ENCODE measurements around the gene CRAMP1. TPM values are rescaled to one million over a fixed set of nuclear protein-coding genes. Genes with fewer than 3 reads are reported as not detected.

The CRAMP1 gene, protein sequence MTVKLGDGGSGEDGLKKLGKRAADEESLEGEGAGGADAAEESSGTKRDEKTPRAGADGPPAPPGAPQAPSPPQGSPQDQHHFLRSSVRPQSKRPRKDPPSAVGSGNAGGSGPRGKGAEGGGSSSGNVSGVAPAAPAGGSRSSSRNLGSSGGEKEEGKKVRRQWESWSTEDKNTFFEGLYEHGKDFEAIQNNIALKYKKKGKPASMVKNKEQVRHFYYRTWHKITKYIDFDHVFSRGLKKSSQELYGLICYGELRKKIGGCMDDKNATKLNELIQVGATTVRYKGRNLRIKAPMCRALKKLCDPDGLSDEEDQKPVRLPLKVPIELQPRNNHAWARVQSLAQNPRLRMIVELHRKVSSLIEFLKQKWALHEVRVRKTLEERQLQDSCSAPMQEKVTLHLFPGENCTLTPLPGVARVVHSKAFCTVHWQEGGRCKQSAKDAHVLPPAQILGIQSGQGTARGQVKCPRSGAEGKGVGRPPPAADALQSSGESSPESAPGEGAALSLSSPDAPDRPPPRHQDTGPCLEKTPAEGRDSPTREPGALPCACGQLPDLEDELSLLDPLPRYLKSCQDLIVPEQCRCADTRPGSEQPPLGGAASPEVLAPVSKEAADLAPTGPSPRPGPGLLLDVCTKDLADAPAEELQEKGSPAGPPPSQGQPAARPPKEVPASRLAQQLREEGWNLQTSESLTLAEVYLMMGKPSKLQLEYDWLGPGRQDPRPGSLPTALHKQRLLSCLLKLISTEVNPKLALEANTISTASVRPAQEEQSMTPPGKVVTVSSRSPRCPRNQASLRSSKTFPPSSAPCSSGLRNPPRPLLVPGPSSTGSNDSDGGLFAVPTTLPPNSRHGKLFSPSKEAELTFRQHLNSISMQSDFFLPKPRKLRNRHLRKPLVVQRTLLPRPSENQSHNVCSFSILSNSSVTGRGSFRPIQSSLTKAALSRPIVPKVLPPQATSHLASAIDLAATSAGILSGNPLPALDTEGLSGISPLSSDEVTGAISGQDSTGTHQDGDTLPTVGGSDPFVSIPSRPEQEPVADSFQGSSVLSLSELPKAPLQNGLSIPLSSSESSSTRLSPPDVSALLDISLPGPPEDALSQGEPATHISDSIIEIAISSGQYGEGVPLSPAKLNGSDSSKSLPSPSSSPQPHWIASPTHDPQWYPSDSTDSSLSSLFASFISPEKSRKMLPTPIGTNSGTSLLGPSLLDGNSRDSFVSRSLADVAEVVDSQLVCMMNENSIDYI (N-terminal part only)
- polyA plus RNA-seq (2013, experiment 1 of 2) = 6.7 TPM
- 7.0 TPM for polyA plus RNA-seq (2013, experiment 2 of 2)

DNA sequence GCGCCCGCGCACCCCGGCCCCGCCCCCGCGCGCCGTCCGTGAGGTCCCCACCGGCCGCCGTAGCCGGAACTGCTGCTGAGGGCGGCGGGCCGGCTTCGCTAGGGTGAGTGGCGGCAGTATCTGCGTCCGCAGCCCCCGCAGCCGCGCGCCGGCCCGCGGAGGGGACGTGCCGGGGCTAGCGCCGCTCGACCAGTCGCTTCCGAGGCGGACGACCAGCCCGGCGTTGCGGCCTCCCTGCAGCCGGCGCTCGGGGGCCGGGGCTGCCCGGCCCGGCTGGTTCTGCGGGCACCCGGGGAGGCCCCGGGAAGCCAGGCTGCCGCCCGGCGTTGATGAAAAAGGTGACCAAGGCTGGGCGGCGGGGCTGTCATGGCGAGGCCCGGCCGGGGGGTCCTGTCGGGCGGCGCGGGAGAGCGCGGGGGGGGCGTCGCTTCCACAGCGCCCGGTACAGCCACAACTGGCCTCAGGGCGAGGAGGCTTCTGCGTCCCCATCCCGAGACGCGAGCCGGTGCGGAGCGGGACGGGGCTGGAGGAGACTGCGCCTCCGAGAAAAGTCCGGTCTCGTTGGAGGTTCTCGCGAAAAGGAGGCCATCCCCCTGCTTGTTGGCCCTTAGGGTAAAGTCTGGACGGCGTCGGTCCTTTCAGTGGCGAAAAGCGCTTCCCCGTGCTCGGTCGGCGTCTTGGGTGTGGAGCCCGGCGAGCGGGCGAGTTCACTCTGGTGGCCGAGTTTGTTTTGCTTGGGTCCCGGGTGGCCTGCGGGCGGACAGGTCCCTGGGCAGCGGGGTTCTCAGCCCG is at the start of gene CRAMP1:
CRAMP1 (plus strand) TSS at position 41 of the 792 bp plus-strand sequence. CDS start 2,280 bp downstream, outside the sequence.
- peak within 1 kb of the TSS; percentile 29 for H2AFZ ChIP-seq (ENCODE audit: low read depth, low read length)
- H3K27me3 ChIP-seq (ENCODE audit: control insufficient read depth in 1 of 2, insufficient read depth in 1 of 2, low read length in 2 of 2) = no peaks in the 10 kb centered on the region
- H3K36me3 ChIP-seq (ENCODE audit: control insufficient read depth in 1 of 2, insufficient read depth in 2 of 2, low read depth in 1 of 2, low read length in 2 of 2) = peaks cover 4 to 17% of the 10 kb centered on the region in 2 experiments
- no peak within 1 kb of the TSS for H2BK15ac ChIP-seq (ENCODE audit: low read depth, poor library complexity, severe bottlenecking)
- WGBS = under 1% methylated on average over 101 of the region's 101 CpGs
- peak within 1 kb of the TSS in 1 of 2 experiments; percentile 46 for H3K23ac ChIP-seq (ENCODE audit: low read length in 2 of 2)
- peak within 1 kb of the TSS in 1 of 2 experiments; percentile 60 for H2BK12ac ChIP-seq (ENCODE audit: low read length in 2 of 2)
- peaks cover 25% of the 10 kb centered on the region for H3K79me1 ChIP-seq (replicated peaks; ENCODE audit: low read length, poor library complexity, severe bottlenecking)
- H3K18ac ChIP-seq (ENCODE audit: low read depth in 1 of 2, low read length in 2 of 2) = peak within 1 kb of the TSS in 1 of 2 experiments; percentile 91
- no peak within 1 kb of the TSS for H3K14ac ChIP-seq (ENCODE audit: low read length in 2 of 2)
- peak within 1 kb of the TSS; percentile 31 for H4K8ac ChIP-seq (ENCODE audit: low read length)
- H2BK5ac ChIP-seq (ENCODE audit: low read depth, low read length, poor library complexity, severe bottlenecking) = no peak within 1 kb of the TSS
- H3K4me3 ChIP-seq (ENCODE audit: insufficient read depth in 1 of 2, low read depth in 1 of 2, low read length in 2 of 2) = peak within 1 kb of the TSS; percentile 95 to 96
- peaks cover 15% of the 10 kb centered on the region for H3K4me1 ChIP-seq (ENCODE audit: control insufficient read depth, insufficient read depth, low read depth, low read length)
- H3K4me2 ChIP-seq (ENCODE audit: low read length, poor library complexity, severe bottlenecking) = peak within 1 kb of the TSS; percentile 79
- no peak within 1 kb of the TSS for H2AK5ac ChIP-seq (ENCODE audit: low read length, severe bottlenecking)
- no peak within 1 kb of the TSS for H2BK120ac ChIP-seq (ENCODE audit: low read depth, low read length)
- no peaks in the 10 kb centered on the region for H3K9me3 ChIP-seq (ENCODE audit: control insufficient read depth, low read length)
- H3K27ac ChIP-seq (ENCODE audit: low read length, poor library complexity, severe bottlenecking) = peak within 1 kb of the TSS; percentile 63
- DNase-seq = peak; percentile 52
- peak within 1 kb of the TSS; percentile 13 to 75 for H3K4ac ChIP-seq (ENCODE audit: low read depth in 1 of 2, low read length in 2 of 2)
- peak within 1 kb of the TSS; percentile 94 for H3K9ac ChIP-seq (ENCODE audit: low read length)
- no peak within 1 kb of the TSS for H4K91ac ChIP-seq (ENCODE audit: low read length)

DNA sequence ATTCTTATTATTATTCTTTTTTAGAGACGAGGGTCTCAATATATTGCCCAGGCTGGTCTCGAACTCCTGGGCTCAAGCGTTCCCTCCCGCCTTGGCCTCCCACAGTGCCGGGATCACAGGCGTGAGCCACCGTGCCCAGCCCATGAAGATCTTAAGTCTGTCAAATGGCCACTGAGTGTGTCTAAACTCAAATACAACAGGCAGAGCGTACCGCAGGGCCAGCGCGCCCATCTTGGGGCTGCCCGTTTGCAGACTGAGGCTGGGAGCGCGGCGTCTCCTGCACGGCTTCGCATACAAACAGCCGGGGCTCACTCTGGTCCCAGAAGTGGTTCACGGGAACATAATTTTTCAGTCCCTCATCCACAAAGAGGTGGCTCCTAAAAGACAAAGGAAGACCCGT is 48.4 kb upstream of the CRAMP1 start:
- no peak overlapping the region for H2BK120ac ChIP-seq (ENCODE audit: low read depth, low read length)
- H3K79me1 ChIP-seq (replicated peaks; ENCODE audit: low read length, poor library complexity, severe bottlenecking) = no peaks in the 10 kb centered on the region
- DNase-seq = no peak
- H2BK15ac ChIP-seq (ENCODE audit: low read depth, poor library complexity, severe bottlenecking) = no peak overlapping the region
- 96% methylated on average over 20 of the region's 20 CpGs for WGBS
- no peak overlapping the region for H4K8ac ChIP-seq (ENCODE audit: low read length)
- no peak overlapping the region for H2AK5ac ChIP-seq (ENCODE audit: low read length, severe bottlenecking)
- H3K23ac ChIP-seq (ENCODE audit: low read length in 2 of 2) = no peak overlapping the region
- H4K91ac ChIP-seq (ENCODE audit: low read length) = no peak overlapping the region
- H3K4me2 ChIP-seq (ENCODE audit: low read length, poor library complexity, severe bottlenecking) = no peak overlapping the region
- H3K4ac ChIP-seq (ENCODE audit: low read depth in 1 of 2, low read length in 2 of 2) = peak overlapping the region in 1 of 2 experiments; percentile 40
- no peak overlapping the region for H3K4me3 ChIP-seq (ENCODE audit: insufficient read depth in 1 of 2, low read depth in 1 of 2, low read length in 2 of 2)
- H3K4me1 ChIP-seq (ENCODE audit: control insufficient read depth, insufficient read depth, low read depth, low read length) = peaks cover 7% of the 10 kb centered on the region
- H2BK5ac ChIP-seq (ENCODE audit: low read depth, low read length, poor library complexity, severe bottlenecking) = no peak overlapping the region
- no peak overlapping the region for H3K9ac ChIP-seq (ENCODE audit: low read length)
- peaks cover 70 to 80% of the 10 kb centered on the region in 2 experiments for H3K36me3 ChIP-seq (ENCODE audit: control insufficient read depth in 1 of 2, insufficient read depth in 2 of 2, low read depth in 1 of 2, low read length in 2 of 2)
- H3K9me3 ChIP-seq (ENCODE audit: control insufficient read depth, low read length) = no peaks in the 10 kb centered on the region
- no peak overlapping the region for H2AFZ ChIP-seq (ENCODE audit: low read depth, low read length)
- H3K27ac ChIP-seq (ENCODE audit: low read length, poor library complexity, severe bottlenecking) = no peak overlapping the region
- H2BK12ac ChIP-seq (ENCODE audit: low read length in 2 of 2) = no peak overlapping the region
- H3K27me3 ChIP-seq (ENCODE audit: control insufficient read depth in 1 of 2, insufficient read depth in 1 of 2, low read length in 2 of 2) = no peaks in the 10 kb centered on the region
- H3K14ac ChIP-seq (ENCODE audit: low read length in 2 of 2) = no peak overlapping the region
- no peak overlapping the region for H3K18ac ChIP-seq (ENCODE audit: low read depth in 1 of 2, low read length in 2 of 2)

DNA sequence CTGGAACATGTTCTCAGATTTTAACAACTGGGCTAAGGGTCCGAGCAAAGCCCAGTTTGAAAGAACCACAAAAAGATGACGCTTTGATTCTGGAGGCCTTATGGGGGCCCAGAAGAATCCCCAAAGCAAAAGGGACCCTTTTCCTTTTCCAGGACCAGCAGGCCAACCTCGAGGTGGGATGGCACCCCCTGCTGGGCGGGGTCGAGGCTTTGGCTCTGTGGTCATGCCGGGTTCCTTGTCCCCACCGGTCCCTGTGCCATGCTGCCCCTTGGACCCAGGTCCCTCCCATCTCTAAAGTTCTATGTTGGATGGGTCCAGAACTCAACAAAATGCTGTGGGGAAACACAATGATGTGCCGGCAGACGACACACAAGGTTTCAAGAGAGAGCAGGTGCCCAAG is 47.8 kb upstream of the CRAMP1 start:
- Histone ChIP-seq H3K4me3 (ENCODE audit: insufficient read depth in 1 of 2, low read depth in 1 of 2, low read length in 2 of 2) (no peak overlapping the region), H3K4me1 (ENCODE audit: control insufficient read depth, insufficient read depth, low read depth, low read length) (peaks cover 7% of the 10 kb centered on the region), H3K18ac (ENCODE audit: low read depth in 1 of 2, low read length in 2 of 2) (no peak overlapping the region), H3K27me3 (ENCODE audit: control insufficient read depth in 1 of 2, insufficient read depth in 1 of 2, low read length in 2 of 2) (no peaks in the 10 kb centered on the region), H2BK120ac (ENCODE audit: low read depth, low read length) (no peak overlapping the region), H3K9me3 (ENCODE audit: control insufficient read depth, low read length) (no peaks in the 10 kb centered on the region), H3K36me3 (ENCODE audit: control insufficient read depth in 1 of 2, insufficient read depth in 2 of 2, low read depth in 1 of 2, low read length in 2 of 2) (peaks cover 65 to 75% of the 10 kb centered on the region in 2 experiments), H3K27ac (ENCODE audit: low read length, poor library complexity, severe bottlenecking) (no peak overlapping the region), H2AK5ac (ENCODE audit: low read length, severe bottlenecking) (no peak overlapping the region), H3K14ac (ENCODE audit: low read length in 2 of 2) (no peak overlapping the region), H3K79me1 (replicated peaks; ENCODE audit: low read length, poor library complexity, severe bottlenecking) (no peaks in the 10 kb centered on the region), H4K91ac (ENCODE audit: low read length) (no peak overlapping the region), H3K4ac (ENCODE audit: low read depth in 1 of 2, low read length in 2 of 2) (no peak overlapping the region), H2AFZ (ENCODE audit: low read depth, low read length) (no peak overlapping the region), H3K4me2 (ENCODE audit: low read length, poor library complexity, severe bottlenecking) (no peak overlapping the region), H2BK5ac (ENCODE audit: low read depth, low read length, poor library complexity, severe bottlenecking) (no peak overlapping the region), H3K23ac (ENCODE audit: low read length in 2 of 2) (no peak overlapping the region), H2BK15ac (ENCODE audit: low read depth, poor library complexity, severe bottlenecking) (no peak overlapping the region), H2BK12ac (ENCODE audit: low read length in 2 of 2) (no peak overlapping the region), H4K8ac (ENCODE audit: low read length) (no peak overlapping the region), H3K9ac (ENCODE audit: low read length) (no peak overlapping the region)
- WGBS = 89% methylated on average over 9 of the region's 9 CpGs
- DNase-seq = no peak
